ENCODE data around the gene HBP1.
"Not testable (repeated sequence)": the region's sequence is repeated elsewhere in the genome, so short reads cannot be mapped to it uniquely, and the experiment has no call there.

Gene HBP1

GRCh38 chr7:107155726-107156125, 13.1 kb upstream of the HBP1 start:
- not testable (repeated sequence) for DNase-seq (ENCODE audit: low spot score)

GRCh38 chr7:107157091-107157490, 11.7 kb upstream of the HBP1 start:
- DNase-seq (ENCODE audit: low spot score) = no peak

GRCh38 chr7:107158028-107158427, 10.8 kb upstream of the HBP1 start:
- DNase-seq (ENCODE audit: low spot score) = no peak

- DNase-seq (ENCODE audit: low spot score) = no peak
These were observed 8.4 kb upstream of the HBP1 start for GRCh38 chr7:107160389-107160788.

DNA sequence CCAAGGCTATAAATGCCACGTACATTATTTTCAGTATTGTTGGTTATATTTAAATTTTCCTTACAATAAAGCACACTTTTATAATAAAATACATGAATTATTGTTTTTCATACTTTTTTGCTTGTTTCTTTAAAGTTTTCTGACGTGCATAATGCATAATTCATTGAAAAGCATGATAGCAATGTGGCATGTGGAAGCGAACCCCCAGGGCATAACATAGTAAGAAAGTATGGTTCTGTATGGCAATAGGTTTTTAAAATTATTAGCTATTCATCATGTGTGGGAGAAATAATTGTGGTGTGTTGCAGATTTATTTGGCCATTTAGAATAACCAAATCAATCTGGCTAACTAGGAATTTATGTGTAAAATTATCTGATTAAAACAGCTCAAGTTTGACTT, 7.4 kb upstream of the HBP1 start:
- no peak for DNase-seq (ENCODE audit: low spot score)

- no peak for DNase-seq (ENCODE audit: low spot score)
These were observed 6.3 kb upstream of the HBP1 start for GRCh38 chr7:107162475-107162874.

- no peak for DNase-seq (ENCODE audit: low spot score)
These were observed 4.7 kb upstream of the HBP1 start for GRCh38 chr7:107164092-107164491.

DNA sequence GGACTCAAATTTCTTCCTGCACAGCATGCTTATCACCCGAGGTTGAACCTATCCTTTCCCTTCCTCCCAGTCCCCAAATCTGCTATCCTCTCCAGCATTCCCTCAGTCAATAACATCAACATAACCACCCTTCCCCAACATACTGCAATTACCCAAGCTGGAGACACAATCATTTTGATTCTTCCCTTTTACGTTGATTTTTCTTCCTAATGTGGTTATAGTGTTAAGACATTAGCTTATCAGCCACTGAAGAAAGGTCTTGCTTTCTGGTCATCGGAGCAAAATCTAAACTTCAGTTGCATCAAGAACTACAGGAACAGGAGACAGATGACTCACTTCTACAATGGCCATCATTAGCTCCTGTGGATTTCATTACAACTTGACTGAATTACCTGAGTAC, 3.5 kb upstream of the HBP1 start:
- no peak for DNase-seq (ENCODE audit: low spot score)

- no peak for DNase-seq (ENCODE audit: low spot score)
These were observed 1.9 kb upstream of the HBP1 start for GRCh38 chr7:107166736-107167426.

DNA sequence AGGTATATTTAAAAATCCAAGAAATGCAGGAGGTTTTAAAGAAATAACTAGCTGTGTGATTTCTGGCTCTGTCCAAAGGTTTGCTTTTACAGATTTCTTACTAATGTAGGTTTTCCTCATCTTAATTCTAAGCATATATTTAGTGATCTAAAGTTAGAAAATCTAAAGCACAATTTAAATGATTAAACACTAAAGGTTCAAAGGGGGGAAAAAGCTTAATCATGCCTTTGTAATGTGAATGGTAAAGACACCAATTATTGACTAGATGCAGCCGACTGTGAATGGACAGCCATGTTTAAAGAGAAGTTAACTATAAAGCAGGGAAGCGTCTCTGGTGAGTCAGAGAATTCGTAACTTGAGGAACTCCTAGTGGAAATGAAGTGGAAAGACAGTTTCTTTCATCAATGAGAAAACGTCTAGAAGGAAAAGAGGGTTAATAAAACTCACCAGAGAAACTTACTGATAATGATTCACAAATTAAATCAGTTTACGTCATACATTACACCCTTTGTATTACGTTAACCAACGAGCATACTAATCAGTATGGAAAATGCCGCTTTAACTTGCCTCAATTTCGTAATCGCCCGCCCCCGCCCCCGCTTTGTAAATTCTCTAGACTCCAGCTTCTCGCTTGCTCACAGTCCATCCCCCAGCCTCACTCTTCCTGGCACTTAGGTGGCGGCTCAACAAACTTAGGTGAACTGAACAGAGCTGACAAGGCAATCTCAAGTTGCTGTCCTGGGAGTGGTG, 1.1 kb upstream of the HBP1 start:
- peak; percentile 39 for DNase-seq (ENCODE audit: low spot score)

DNA sequence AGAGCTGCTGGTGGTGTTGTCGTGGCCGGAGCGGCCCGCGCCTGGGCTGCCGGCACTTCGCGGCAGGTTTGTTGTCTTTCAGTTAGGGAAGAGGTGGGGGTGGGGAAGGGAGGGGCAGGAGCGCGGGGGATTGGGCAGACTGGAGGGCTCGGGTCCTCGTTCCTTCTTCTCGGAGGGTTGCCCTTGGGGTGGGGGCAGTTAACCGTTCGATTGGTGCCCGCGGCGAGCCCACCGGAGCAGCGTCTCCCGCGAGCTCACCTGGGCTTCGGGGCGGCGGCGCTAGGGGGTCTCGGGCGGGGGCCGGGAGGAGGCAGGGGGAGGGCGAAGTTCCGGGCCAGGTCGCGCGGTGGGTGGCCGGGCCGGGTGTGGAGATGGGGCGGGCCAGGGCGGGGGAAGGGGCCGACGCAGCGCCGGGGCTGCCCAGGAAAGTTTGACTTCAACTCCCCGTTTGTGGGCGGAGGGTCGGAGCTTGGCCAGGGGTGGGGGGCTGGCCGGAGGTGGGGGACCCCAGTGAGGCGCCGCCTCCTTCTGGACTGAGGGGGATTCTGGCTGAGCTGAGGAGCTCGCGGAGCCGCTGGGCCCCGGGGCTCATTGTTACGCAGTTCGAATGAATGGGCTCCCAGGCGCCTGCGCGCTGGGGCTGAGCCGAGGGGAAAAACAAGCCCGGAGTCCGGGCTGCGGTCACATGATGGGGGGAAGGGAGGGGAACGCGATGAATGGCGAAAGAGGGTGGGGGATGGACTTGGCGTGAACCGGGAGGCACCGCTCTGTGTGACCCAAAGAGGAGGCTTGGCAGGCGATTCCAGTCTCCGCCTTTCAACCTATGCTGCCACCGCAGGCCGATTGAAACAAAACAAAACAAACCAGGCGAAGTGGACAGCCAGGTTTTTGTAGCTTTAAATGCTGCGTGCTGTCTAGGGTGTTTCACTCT, 582 bp downstream of the HBP1 start:
- peak; percentile 77 for DNase-seq (ENCODE audit: low spot score)

GRCh38 chr7:107170051-107170915, 1.5 kb downstream of the HBP1 start:
- no peak for DNase-seq (ENCODE audit: low spot score)

DNA sequence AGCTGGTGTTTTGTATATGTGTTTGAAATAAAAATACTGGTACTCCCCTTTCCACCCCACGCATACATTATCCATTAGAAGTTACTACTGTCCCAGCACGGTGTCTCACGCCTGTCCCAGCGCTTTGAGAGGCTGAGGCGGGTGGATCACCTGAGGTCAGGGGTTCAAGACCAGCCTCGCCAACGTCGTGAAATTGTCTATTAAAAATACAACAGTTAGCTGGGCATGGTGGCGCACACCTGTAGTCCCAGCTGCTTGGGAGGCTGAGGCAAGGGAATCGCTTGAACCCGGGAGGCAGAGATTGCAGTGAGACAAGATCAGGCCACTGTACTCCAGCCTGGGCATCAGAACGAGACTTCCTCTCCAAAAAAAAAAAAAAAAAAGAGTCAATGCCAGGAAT, 2.7 kb downstream of the HBP1 start:
- DNase-seq (ENCODE audit: low spot score) = no peak

DNA sequence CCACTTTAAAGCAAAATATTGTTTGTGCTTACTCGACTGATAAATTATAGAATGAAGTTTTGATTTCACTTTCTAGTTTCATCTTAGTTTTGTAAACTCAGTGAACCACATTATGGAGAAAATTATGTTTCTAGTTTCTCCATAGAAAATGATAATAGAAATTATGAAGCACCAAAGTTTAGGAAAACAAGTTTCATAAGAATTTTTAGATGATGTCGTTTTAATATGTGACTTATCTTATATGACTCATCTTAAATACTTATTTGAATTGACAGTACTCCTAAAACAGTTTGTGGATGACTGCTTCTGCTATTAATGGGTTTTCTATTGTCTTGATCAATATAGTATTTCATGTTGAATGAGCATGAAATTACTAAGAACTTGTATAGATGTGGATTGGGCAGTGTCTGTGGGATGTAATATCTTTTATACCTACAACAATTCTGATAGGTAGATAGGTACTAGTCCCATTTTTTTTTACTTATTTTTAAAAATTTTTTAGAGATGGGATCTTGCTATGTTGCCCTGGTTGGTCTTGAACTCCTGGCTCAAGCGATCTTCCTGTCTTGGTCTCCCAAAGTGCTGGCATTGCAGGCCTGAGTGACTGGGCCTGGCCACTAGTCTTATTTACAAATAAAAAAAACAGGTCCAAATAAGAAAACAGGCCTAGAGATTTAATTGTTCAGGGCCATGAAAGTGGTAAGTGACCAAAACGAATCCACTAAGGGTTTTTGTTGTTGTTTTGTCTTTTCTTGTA, 3.7 kb downstream of the HBP1 start:
- no peak for DNase-seq (ENCODE audit: low spot score)

- no peak for DNase-seq (ENCODE audit: low spot score)
These were observed 4.4 kb downstream of the HBP1 start for GRCh38 chr7:107173191-107173590.

- no peak for DNase-seq (ENCODE audit: low spot score)
These were observed 5.0 kb downstream of the HBP1 start for GRCh38 chr7:107173691-107174406.

DNA sequence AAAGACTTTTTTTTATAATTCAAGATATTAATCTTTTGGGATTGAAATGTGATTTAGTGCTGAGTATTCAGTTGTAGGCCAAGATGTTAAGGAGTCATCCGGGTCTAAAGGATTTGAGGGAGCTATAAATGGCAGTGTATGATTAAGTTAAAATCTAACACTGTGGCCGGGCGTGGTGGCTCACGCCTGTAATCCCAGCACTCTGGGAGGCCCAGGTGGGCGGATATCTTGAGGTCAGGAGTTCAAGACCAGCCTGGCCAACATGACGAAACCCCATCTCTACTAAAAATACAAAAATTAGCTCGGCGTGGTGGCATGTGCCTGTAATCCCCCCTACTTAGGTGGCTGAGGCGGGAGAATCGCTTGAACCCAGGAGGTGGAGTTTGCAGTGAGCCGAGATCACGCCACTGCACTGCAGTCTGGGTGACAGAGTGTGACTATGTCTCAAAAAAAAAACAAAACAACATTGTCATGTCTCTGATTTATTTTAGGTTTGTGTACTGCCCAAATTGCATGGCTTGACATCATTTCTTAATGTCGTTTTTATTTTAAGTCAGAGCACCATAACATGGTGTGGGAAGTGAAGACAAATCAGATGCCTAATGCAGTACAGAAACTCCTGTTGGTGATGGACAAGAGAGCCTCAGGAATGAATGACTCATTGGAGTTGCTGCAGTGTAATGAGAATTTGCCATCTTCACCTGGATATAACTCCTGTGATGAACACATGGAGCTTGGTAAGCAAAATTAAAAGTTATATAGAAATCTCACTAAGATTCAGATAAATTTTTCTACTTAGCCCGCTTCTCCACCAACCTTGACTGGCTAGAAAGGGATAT, 10.7 kb downstream of the HBP1 start:
- DNase-seq (ENCODE audit: low spot score) = no peak

DNA sequence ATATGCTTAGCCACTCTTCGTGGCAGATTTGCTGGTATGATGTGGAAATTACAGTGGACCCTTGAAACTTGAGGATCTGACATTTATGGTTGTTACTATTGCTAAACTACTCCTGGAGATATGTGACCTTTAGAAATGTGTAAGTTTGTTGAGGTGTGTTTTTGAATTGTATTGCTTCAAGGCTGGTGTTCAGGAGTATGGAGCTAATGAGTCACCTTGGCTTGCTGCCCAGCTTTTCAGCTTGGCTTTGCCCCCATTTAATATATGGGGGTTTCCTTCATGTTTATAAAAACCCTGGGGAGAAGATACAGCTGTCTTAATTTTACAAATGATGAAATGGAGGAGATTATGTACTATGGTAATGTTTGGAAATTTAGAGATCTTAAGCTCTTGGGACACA, 11.6 kb downstream of the HBP1 start:
- DNase-seq (ENCODE audit: low spot score) = peak; percentile 29

DNA sequence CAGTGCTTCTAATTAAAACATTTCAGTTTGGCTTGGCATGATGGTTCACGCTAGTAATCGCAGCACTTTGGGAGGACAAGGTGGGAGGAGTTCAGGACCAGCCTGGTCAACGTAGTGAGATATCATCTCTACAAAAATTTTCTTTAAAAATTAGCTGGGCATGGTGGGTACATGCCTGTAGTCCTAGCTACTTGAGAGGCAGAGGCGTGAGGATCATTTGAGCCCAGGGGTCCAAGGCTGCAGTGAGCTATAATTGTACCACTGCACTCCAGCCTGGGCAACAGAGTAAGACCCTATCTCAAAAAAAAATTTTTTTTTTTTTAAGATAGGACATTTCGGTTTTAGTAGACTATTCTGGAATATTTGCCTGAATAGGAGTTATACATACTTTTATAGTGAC, 12.4 kb downstream of the HBP1 start:
- no peak for DNase-seq (ENCODE audit: low spot score)
